Activated naive CD4-positive, alpha-beta T cell treated with anti-CD3 and anti-CD28 coated beads, Interleukin-2, amount 50 U/mL, for 24 hours (primary cell): ENCODE data around the gene SIGMAR1.

ENCODE experiments used
- H3K27ac Mint-ChIP-seq: one replicate; pipeline ENCODE4 v1.8.0; 2021; ENCODE audit warnings: mild to moderate bottlenecking, mixed read lengths
- H3K27me3 Mint-ChIP-seq: one replicate; pipeline ENCODE4 v1.8.0; 2021; ENCODE audit warnings: mixed read lengths
- H3K36me3 Mint-ChIP-seq: one replicate; pipeline ENCODE4 v1.8.0; 2021; ENCODE audit warnings: mixed read lengths
- H3K4me1 Mint-ChIP-seq: one replicate; pipeline ENCODE4 v1.8.0; 2021; ENCODE audit warnings: mixed read lengths
- H3K4me3 Mint-ChIP-seq: one replicate; pipeline ENCODE4 v1.8.0; 2021; ENCODE audit warnings: mild to moderate bottlenecking, mixed read lengths
- H3K9me3 Mint-ChIP-seq: one replicate; pipeline ENCODE4 v1.8.0; 2021; ENCODE audit warnings: mixed read lengths

Gene SIGMAR1

GRCh38 chr9:34637356-34638137 is at the start of gene SIGMAR1:
SIGMAR1 (minus strand) TSS chr9:34637787; CDS start chr9:34637697, 90 bp downstream.
- H3K36me3 Mint-ChIP-seq = peaks cover 8% of the 10 kb centered on the region
- H3K4me3 Mint-ChIP-seq = peak within 1 kb of the TSS; percentile 96
- peaks cover 46% of the 10 kb centered on the region for H3K4me1 Mint-ChIP-seq
- no peaks in the 10 kb centered on the region for H3K9me3 Mint-ChIP-seq
- H3K27ac Mint-ChIP-seq = peak within 1 kb of the TSS; percentile 93
- H3K27me3 Mint-ChIP-seq = no peaks in the 10 kb centered on the region

DNA sequence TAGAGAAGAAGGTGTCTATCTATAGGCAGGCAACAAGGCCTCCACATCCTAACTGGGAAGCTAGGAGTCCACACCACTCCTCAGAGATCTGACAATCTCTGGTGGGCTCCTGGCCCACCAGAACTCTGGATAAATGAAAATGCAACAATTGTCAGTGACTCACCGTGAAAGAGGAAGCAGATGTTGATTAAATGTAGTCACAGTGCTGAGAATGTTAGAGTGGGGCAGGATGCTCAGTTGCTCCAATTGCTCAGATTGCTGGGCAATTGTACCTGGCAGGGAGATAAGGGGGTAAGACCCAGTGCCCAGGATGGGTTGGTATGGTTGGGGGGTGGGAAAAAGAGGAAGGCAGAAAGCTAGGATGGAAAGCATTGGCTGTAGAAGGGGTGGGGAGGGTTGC is 49.1 kb upstream of the SIGMAR1 start:
- no peak overlapping the region for H3K27ac Mint-ChIP-seq
- H3K4me3 Mint-ChIP-seq = no peak overlapping the region
- H3K4me1 Mint-ChIP-seq = peaks cover 8% of the 10 kb centered on the region
- H3K9me3 Mint-ChIP-seq = no peaks in the 10 kb centered on the region
- no peaks in the 10 kb centered on the region for H3K36me3 Mint-ChIP-seq
- H3K27me3 Mint-ChIP-seq = no peaks in the 10 kb centered on the region

- Mint-ChIP-seq H3K4me3 (no peak overlapping the region), H3K4me1 (peaks cover 8% of the 10 kb centered on the region), H3K27ac (no peak overlapping the region), H3K27me3 (no peaks in the 10 kb centered on the region), H3K36me3 (no peaks in the 10 kb centered on the region), H3K9me3 (no peaks in the 10 kb centered on the region)
Observed at GRCh38 chr9:34686231-34686630, 48.6 kb upstream of the SIGMAR1 start.

DNA sequence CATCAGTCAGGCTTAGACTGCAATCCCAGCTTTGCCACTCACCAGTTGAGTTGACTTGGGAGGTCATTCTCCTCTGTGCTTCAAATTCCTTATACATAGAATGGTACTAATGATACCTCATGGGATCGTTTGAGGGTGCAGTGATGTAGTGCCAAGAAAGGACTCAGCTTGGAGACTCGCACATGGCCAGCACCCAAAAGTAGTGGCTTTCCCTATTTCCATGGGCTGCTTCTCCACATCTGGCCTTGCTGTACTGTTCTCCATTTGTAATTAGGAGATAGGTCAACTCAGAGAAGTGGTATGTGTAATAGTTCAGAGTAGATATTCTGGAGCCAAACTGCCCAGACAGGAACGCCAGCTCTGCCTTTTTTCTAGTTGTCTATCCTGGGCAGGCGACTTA is 48.0 kb upstream of the SIGMAR1 start:
- H3K4me1 Mint-ChIP-seq = peaks cover 8% of the 10 kb centered on the region
- no peaks in the 10 kb centered on the region for H3K36me3 Mint-ChIP-seq
- no peaks in the 10 kb centered on the region for H3K27me3 Mint-ChIP-seq
- no peak overlapping the region for H3K4me3 Mint-ChIP-seq
- H3K9me3 Mint-ChIP-seq = no peaks in the 10 kb centered on the region
- H3K27ac Mint-ChIP-seq = peak overlapping the region; percentile 36

DNA sequence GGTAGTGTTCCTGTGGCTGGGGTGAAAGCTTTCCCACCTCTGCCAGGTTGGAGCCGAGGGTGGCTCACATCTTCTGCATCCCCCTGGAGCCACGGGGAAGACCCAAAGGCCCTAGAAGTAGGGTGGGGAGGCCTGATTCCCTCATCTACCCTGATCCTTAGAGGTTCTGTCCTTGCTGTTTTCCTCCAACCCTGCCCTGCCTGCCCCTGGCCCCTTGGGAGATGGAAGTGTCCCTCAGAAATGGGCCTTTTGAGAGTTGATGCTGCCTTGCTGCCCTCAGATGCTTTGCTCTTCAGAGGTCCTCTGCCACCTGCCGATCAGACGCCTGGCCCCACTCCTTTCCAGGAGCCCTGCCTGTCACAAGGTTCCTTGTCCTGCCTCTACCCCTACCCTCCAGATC is 47.2 kb upstream of the SIGMAR1 start:
- Mint-ChIP-seq H3K27ac (no peak overlapping the region), H3K9me3 (no peaks in the 10 kb centered on the region), H3K36me3 (no peaks in the 10 kb centered on the region), H3K4me3 (no peak overlapping the region), H3K27me3 (no peaks in the 10 kb centered on the region), H3K4me1 (peaks cover 8% of the 10 kb centered on the region)

- H3K36me3 Mint-ChIP-seq = no peaks in the 10 kb centered on the region
- H3K4me3 Mint-ChIP-seq = no peak overlapping the region
- no peaks in the 10 kb centered on the region for H3K9me3 Mint-ChIP-seq
- H3K27me3 Mint-ChIP-seq = no peaks in the 10 kb centered on the region
- H3K27ac Mint-ChIP-seq = no peak overlapping the region
- peaks cover 8% of the 10 kb centered on the region for H3K4me1 Mint-ChIP-seq
Observed at GRCh38 chr9:34684145-34684544, 46.6 kb upstream of the SIGMAR1 start.

GRCh38 chr9:34675869-34676268 is 38.3 kb upstream of the SIGMAR1 start:
- Mint-ChIP-seq H3K27me3 (no peaks in the 10 kb centered on the region), H3K4me3 (no peak overlapping the region), H3K27ac (no peak overlapping the region), H3K4me1 (peaks cover 4% of the 10 kb centered on the region), H3K36me3 (no peaks in the 10 kb centered on the region), H3K9me3 (no peaks in the 10 kb centered on the region)

GRCh38 chr9:34675048-34675714 is 37.6 kb upstream of the SIGMAR1 start:
- Mint-ChIP-seq H3K27me3 (no peaks in the 10 kb centered on the region), H3K4me1 (peaks cover 4% of the 10 kb centered on the region), H3K9me3 (no peaks in the 10 kb centered on the region), H3K4me3 (no peak overlapping the region), H3K36me3 (peaks cover 3% of the 10 kb centered on the region), H3K27ac (no peak overlapping the region)

DNA sequence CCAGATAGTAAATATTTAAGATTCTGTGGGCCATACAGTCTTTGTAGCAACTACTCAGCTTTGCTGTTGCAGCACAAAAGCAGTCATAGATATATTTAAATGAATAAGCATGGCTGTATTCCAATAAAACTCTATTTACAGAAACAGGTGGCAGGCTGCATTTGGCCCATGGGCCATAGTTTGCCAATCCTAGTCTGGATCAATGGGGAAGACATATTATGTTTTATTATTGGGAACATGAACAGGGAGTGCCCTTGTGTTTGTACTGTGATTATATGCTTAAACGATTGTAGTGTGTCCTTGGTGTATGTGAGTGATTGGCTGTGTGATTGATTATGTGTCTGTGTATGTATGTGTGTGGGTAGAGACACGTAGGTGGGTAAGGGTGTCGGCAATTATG is 36.9 kb upstream of the SIGMAR1 start:
- peaks cover 3% of the 10 kb centered on the region for H3K9me3 Mint-ChIP-seq
- no peak overlapping the region for H3K4me3 Mint-ChIP-seq
- H3K36me3 Mint-ChIP-seq = peaks cover 6% of the 10 kb centered on the region
- no peak overlapping the region for H3K27ac Mint-ChIP-seq
- H3K4me1 Mint-ChIP-seq = peaks cover 4% of the 10 kb centered on the region
- no peaks in the 10 kb centered on the region for H3K27me3 Mint-ChIP-seq

DNA sequence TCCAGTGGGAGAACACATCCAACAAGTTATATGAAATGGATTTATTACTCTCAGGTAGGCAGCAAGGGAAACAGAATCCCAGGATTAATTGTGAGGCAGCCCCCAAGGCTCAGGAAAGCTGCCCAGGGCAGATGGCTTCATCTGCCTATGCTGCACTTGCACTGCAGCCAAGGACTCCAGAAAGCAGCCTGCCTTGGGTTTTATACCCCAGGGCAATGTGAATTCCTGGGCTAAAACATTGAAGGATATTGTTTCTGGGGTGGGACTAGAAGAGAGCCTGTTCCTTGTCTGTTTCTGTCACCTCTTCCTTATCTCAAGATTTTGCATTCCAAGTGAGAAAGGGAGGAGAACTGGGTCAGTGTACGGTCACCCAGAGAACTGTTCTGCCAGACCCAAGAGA is 33.7 kb upstream of the SIGMAR1 start:
- Mint-ChIP-seq H3K27me3 (no peaks in the 10 kb centered on the region), H3K9me3 (peaks cover 9% of the 10 kb centered on the region), H3K27ac (no peak overlapping the region), H3K4me1 (peaks cover 11% of the 10 kb centered on the region), H3K36me3 (peaks cover 12% of the 10 kb centered on the region), H3K4me3 (no peak overlapping the region)

DNA sequence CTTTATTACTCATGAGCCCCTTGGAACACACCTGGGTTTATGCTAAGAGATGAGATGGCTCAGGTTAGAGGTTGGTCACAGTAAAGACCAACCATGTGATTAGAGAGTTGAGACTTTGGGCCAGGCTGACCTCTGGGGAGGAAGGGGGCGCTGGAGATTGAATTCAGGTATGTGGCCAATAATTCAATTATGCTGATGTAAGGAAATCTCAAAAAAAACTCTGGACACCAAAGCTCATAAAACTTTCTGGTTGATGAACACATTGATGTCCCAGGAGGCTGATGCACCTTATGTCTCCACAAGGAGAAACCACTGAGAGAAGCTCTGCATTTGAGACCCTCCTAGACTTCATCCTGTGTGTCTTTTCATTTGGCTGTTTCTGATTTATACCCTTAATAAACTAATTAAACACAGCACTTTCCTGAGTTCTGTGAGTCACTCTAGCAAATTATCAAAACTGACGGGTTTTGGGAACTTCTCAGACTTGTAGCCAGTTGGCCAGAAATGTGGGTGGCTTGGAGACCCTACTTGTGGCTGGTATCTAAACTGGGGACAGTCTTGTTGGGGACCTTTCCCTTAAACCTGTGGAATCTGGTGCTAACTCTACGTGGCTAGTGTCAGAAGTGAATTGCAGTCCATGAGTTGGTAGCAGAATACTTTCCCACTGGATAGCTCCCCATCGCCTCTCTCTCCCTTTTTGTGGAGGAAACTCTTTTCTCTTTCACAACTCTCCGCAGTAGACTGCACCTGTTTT is 32.4 kb upstream of the SIGMAR1 start:
- no peak overlapping the region for H3K27ac Mint-ChIP-seq
- H3K9me3 Mint-ChIP-seq = peaks cover 9% of the 10 kb centered on the region
- peaks cover 11% of the 10 kb centered on the region for H3K4me1 Mint-ChIP-seq
- peaks cover 12% of the 10 kb centered on the region for H3K36me3 Mint-ChIP-seq
- H3K27me3 Mint-ChIP-seq = no peaks in the 10 kb centered on the region
- H3K4me3 Mint-ChIP-seq = no peak overlapping the region

- Mint-ChIP-seq H3K27ac (peak overlapping the region; percentile 27), H3K4me1 (peaks cover 48% of the 10 kb centered on the region)
Observed at GRCh38 chr9:34665381-34666250, 28.0 kb upstream of the SIGMAR1 start.

GRCh38 chr9:34665067-34665380 is 27.4 kb upstream of the SIGMAR1 start:
- H3K27ac Mint-ChIP-seq = no peak overlapping the region
- peaks cover 11% of the 10 kb centered on the region for H3K36me3 Mint-ChIP-seq
- H3K9me3 Mint-ChIP-seq = peaks cover 9% of the 10 kb centered on the region
- no peaks in the 10 kb centered on the region for H3K27me3 Mint-ChIP-seq
- peaks cover 50% of the 10 kb centered on the region for H3K4me1 Mint-ChIP-seq
- H3K4me3 Mint-ChIP-seq = peak overlapping the region; percentile 87

More at GRCh38 chr9:34665381-34666250, 28.0 kb upstream of the SIGMAR1 start:
- Mint-ChIP-seq H3K36me3 (peaks cover 12% of the 10 kb centered on the region), H3K27me3 (no peaks in the 10 kb centered on the region), H3K9me3 (peaks cover 9% of the 10 kb centered on the region), H3K4me3 (peak overlapping the region; percentile 87)

- peak overlapping the region; percentile 84 for H3K27ac Mint-ChIP-seq
- peaks cover 8% of the 10 kb centered on the region for H3K36me3 Mint-ChIP-seq
- no peaks in the 10 kb centered on the region for H3K27me3 Mint-ChIP-seq
- H3K9me3 Mint-ChIP-seq = peaks cover 6% of the 10 kb centered on the region
- H3K4me3 Mint-ChIP-seq = peak overlapping the region; percentile 87
- H3K4me1 Mint-ChIP-seq = peaks cover 50% of the 10 kb centered on the region
Observed at GRCh38 chr9:34664281-34665066, 26.9 kb upstream of the SIGMAR1 start.

- Mint-ChIP-seq H3K27me3 (no peaks in the 10 kb centered on the region), H3K9me3 (no peaks in the 10 kb centered on the region), H3K27ac (peak overlapping the region; percentile 84), H3K36me3 (peaks cover 2% of the 10 kb centered on the region), H3K4me3 (peak overlapping the region; percentile 26), H3K4me1 (peaks cover 50% of the 10 kb centered on the region)
Observed at GRCh38 chr9:34663303-34663605, 25.7 kb upstream of the SIGMAR1 start.
